CD14-positive monocyte (primary cell): ENCODE measurements around the gene SCN1B. TPM values are rescaled to one million over a fixed set of nuclear protein-coding genes. Genes with fewer than 3 reads are reported as not detected.

Experiments
- DNase-seq, 3 donors: peaks; one replicate each; pipeline ENCODE4 v3.0.0-alpha.2; 2011 to 2022
- H2AFZ ChIP-seq: 2 replicates; pipeline ENCODE4 v1.6.0; 2012; ENCODE audit warnings: mild to moderate bottlenecking, low read depth, low read length, inconsistent platforms; ENCODE audit not compliant: insufficient read depth, poor library complexity, severe bottlenecking
- H3K27ac ChIP-seq, 2 donors: 1 replicate in 1 of 2; 2 replicates in 1 of 2; pipeline ENCODE4 v1.5.1; 2012 to 2013; ENCODE audit warnings: low read length in 2 of 2, control low read depth in 1 of 2, inconsistent platforms in 1 of 2, low read depth in 1 of 2, mild to moderate bottlenecking in 1 of 2
- H3K27me3 ChIP-seq, 2 donors: one replicate each; pipeline versions ENCODE4 v1.6.0 to v1.6.1; 2011 to 2013; ENCODE audit warnings: low read length in 2 of 2; ENCODE audit not compliant: control insufficient read depth in 2 of 2, insufficient read depth in 2 of 2
- H3K36me3 ChIP-seq, 2 donors: replicated peaks in 1 of 2; 1 replicate in 1 of 2; 2 replicates in 1 of 2; pipeline versions ENCODE4 v1.5.1 to v1.6.1; 2012 to 2013; ENCODE audit warnings: low read length in 2 of 2, control low read depth in 1 of 2, inconsistent platforms in 1 of 2, mild to moderate bottlenecking in 1 of 2; ENCODE audit not compliant: insufficient read depth in 2 of 2, control insufficient read depth in 1 of 2
- H3K4me1 ChIP-seq, 2 donors: 1 replicate in 1 of 2; 2 replicates in 1 of 2; pipeline versions ENCODE4 v1.5.1 to v1.6.1; 2012 to 2013; ENCODE audit warnings: low read length in 2 of 2, control low read depth in 1 of 2, inconsistent platforms in 1 of 2, mild to moderate bottlenecking in 1 of 2, moderate library complexity in 1 of 2; ENCODE audit not compliant: insufficient read depth in 2 of 2, control insufficient read depth in 1 of 2
- H3K4me2 ChIP-seq: replicated peaks from 2 replicates; pipeline ENCODE3; 2012; ENCODE audit warnings: low read length, moderate library complexity, mild to moderate bottlenecking; ENCODE audit not compliant: poor library complexity, severe bottlenecking; ENCODE audit errors: extremely low read depth
- H3K4me3 ChIP-seq, 3 experiments: fragments of 200-600 bp in 1 of 3; sonication (generic) in 1 of 3; replicated peaks in 1 of 3; 1 replicate in 2 of 3; 2 replicates in 1 of 3; pipeline ENCODE4 v1.5.1; 2011 to 2013; ENCODE audit warnings: low read length in 3 of 3, mild to moderate bottlenecking in 3 of 3, control low read depth in 2 of 3, low read depth in 2 of 3, inconsistent platforms in 1 of 3, moderate library complexity in 1 of 3
- H3K79me2 ChIP-seq: 2 replicates; pipeline ENCODE4 v1.6.0; 2012; ENCODE audit warnings: mild to moderate bottlenecking, control low read depth, inconsistent platforms, low read length, moderate library complexity; ENCODE audit not compliant: insufficient read depth
- H3K9ac ChIP-seq: 2 replicates; pipeline ENCODE4 v1.6.0; 2017; ENCODE audit warnings: low read length, mild to moderate bottlenecking; ENCODE audit not compliant: insufficient read depth, poor library complexity, severe bottlenecking
- H3K9me3 ChIP-seq, 2 donors: replicated peaks in 1 of 2; 1 replicate in 1 of 2; 2 replicates in 1 of 2; pipeline versions ENCODE4 v1.5.1 to v1.6.1; 2012 to 2013; ENCODE audit warnings: low read length in 2 of 2, control low read depth in 1 of 2; ENCODE audit not compliant: control insufficient read depth in 1 of 2, insufficient read depth in 1 of 2
- H4K20me1 ChIP-seq: 2 replicates; pipeline ENCODE4 v1.6.0; 2012; ENCODE audit warnings: mild to moderate bottlenecking, low read length, control low read depth, moderate library complexity; ENCODE audit not compliant: insufficient read depth
- H3K27ac Mint-ChIP-seq, 7 donors: one replicate each; pipeline ENCODE4 v1.8.0; 2020; ENCODE audit warnings: mild to moderate bottlenecking in 7 of 7, mixed read lengths in 7 of 7, moderate library complexity in 6 of 7, inconsistent platforms in 2 of 7
- H3K27me3 Mint-ChIP-seq, 3 donors: one replicate each; pipeline ENCODE4 v1.8.0; 2021 to 2022; ENCODE audit warnings: low read depth in 3 of 3, mild to moderate bottlenecking in 3 of 3, mixed read lengths in 3 of 3, moderate library complexity in 3 of 3, inconsistent platforms in 1 of 3
- H3K36me3 Mint-ChIP-seq, 2 donors: one replicate each; pipeline ENCODE4 v1.8.0; 2020; ENCODE audit warnings: mixed read lengths in 2 of 2, inconsistent platforms in 1 of 2, mild to moderate bottlenecking in 1 of 2
- H3K4me1 Mint-ChIP-seq: one replicate; pipeline ENCODE4 v1.8.0; 2020; ENCODE audit warnings: mild to moderate bottlenecking, mixed read lengths
- H3K4me3 Mint-ChIP-seq, 2 donors: one replicate each; pipeline ENCODE4 v1.8.0; 2020; ENCODE audit warnings: mild to moderate bottlenecking in 2 of 2, mixed read lengths in 2 of 2, moderate library complexity in 1 of 2
- H3K9me3 Mint-ChIP-seq, 7 donors: one replicate each; pipeline ENCODE4 v1.8.0; 2020 to 2022; ENCODE audit warnings: mixed read lengths in 7 of 7, mild to moderate bottlenecking in 6 of 7, moderate library complexity in 6 of 7, inconsistent platforms in 2 of 7
- WGBS: methylation state at CpG from one replicate; pipeline ENCODE4 v1.1.5; 2013; ENCODE audit warnings: missing lambda C conversion rate; ENCODE audit not compliant: insufficient coverage; 5-methylcytosine and 5-hydroxymethylcytosine counted together
- intact Hi-C, 2 donors: fragments of 100-400 bp; cut with micrococcal nuclease; formaldehyde crosslinking; loops; one replicate each; pipeline versions ENCODE4 v1.15.0 to v1.15.1; 2023
- polyA plus RNA-seq, 3 donors: library from polyadenylated mRNA; depleted of rRNA in 1 of 3; unstranded in 2 of 3; stranded (reverse) in 1 of 3; fragments of 300-500 nt in 2 of 3; fragments of >200 nt in 1 of 3; fragmentation: Illumina TruSeq in 2 of 3; gene quantifications; 1 replicate in 2 of 3; 2 replicates in 1 of 3; pipeline ENCODE4 v1.2.3, GENCODE V29; 2012 to 2021
- TF ChIP-seq, protein P1 (sequence below): fragments of 200-600 bp; IDR thresholded peaks from one replicate; pipeline ENCODE4 v1.8.0; 2022; ENCODE audit warnings: antibody characterized with exemption, mild to moderate bottlenecking

Gene SCN1B
- polyA plus RNA-seq, 3 donors, result 0.08 to 0.68 TPM; not detected in 1

- Mint-ChIP-seq H3K4me1 (peaks cover 64% of the 10 kb centered on the region), H3K27me3 (peaks cover 0 to 7% (median 1%) of the 10 kb centered on the region in 3 donors), H3K27ac (peak overlapping the region; percentile 92 to 96 (median 95)), H3K36me3 (peaks cover 2 to 11% of the 10 kb centered on the region in 2 donors), H3K4me3 (peak overlapping the region; percentile 79 to 93), H3K9me3 (peaks cover 0 to 10% (median 3%) of the 10 kb centered on the region in 7 donors)
- Histone ChIP-seq H3K27ac (peak overlapping the region; percentile 93 to 95), H3K9ac (peak overlapping the region; percentile 77), H3K79me2 (peaks cover 43% of the 10 kb centered on the region), H3K9me3 (peaks cover 0 to 8% of the 10 kb centered on the region in 2 donors), H2AFZ (peak overlapping the region; percentile 69), H4K20me1 (peaks cover 9% of the 10 kb centered on the region), H3K4me3 (peak overlapping the region; percentile 57 to 81 (median 77)), H3K4me2 (peak overlapping the region; percentile 97), H3K36me3 (no peaks in the 10 kb centered on the region), H3K4me1 (peaks cover 72 to 74% of the 10 kb centered on the region in 2 donors), H3K27me3 (no peaks in the 10 kb centered on the region)
- no peak for DNase-seq
- intact Hi-C loops, result no loop called here
- TF ChIP-seq, protein P1, sequence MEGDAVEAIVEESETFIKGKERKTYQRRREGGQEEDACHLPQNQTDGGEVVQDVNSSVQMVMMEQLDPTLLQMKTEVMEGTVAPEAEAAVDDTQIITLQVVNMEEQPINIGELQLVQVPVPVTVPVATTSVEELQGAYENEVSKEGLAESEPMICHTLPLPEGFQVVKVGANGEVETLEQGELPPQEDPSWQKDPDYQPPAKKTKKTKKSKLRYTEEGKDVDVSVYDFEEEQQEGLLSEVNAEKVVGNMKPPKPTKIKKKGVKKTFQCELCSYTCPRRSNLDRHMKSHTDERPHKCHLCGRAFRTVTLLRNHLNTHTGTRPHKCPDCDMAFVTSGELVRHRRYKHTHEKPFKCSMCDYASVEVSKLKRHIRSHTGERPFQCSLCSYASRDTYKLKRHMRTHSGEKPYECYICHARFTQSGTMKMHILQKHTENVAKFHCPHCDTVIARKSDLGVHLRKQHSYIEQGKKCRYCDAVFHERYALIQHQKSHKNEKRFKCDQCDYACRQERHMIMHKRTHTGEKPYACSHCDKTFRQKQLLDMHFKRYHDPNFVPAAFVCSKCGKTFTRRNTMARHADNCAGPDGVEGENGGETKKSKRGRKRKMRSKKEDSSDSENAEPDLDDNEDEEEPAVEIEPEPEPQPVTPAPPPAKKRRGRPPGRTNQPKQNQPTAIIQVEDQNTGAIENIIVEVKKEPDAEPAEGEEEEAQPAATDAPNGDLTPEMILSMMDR, result no peak
- WGBS, result 49% methylated on average over 12 of the region's 13 CpGs
Observed at GRCh38 chr19:34998777-34999497, 31.3 kb upstream of the SCN1B start.

GRCh38 chr19:34999498-35000337 lies 30.6 kb upstream of the SCN1B start, which contains the start of gene GRAMD1A:
GRAMD1A (plus strand) TSS chr19:35000323; CDS start chr19:35000479, 156 bp downstream.
- WGBS, result 0% methylated on average over 13 of the region's 45 CpGs
- H3K79me2 ChIP-seq, result peaks cover 50% of the 10 kb centered on the region
- Mint-ChIP-seq H3K4me1 (peaks cover 70% of the 10 kb centered on the region), H3K9me3 (peaks cover 0 to 10% (median under 1%) of the 10 kb centered on the region in 7 donors), H3K27ac (peak within 1 kb of the TSS; percentile 92 to 98 (median 96)), H3K27me3 (peaks cover 0 to 7% (median 1%) of the 10 kb centered on the region in 3 donors), H3K4me3 (peak within 1 kb of the TSS; percentile 93 to 98), H3K36me3 (peaks cover 7 to 17% of the 10 kb centered on the region in 2 donors)
- H3K27me3 ChIP-seq, result no peaks in the 10 kb centered on the region
- intact Hi-C loops, result no loop called here
- peak within 1 kb of the TSS; percentile 97 for H3K4me2 ChIP-seq
- H3K27ac ChIP-seq, result peak within 1 kb of the TSS; percentile 93 to 95
- peaks cover 74 to 75% of the 10 kb centered on the region in 2 donors for H3K4me1 ChIP-seq
- peak; percentile 67 to 90 (median 80) for DNase-seq
- peak within 1 kb of the TSS; percentile 69 for H2AFZ ChIP-seq
- H4K20me1 ChIP-seq, result peaks cover 17% of the 10 kb centered on the region
- peaks cover 0 to 4% of the 10 kb centered on the region in 2 donors for H3K36me3 ChIP-seq
- H3K9ac ChIP-seq, result peak within 1 kb of the TSS; percentile 77
- TF ChIP-seq, protein P1, result no peak
- peak within 1 kb of the TSS; percentile 60 to 81 (median 77) for H3K4me3 ChIP-seq
- peaks cover 0 to 6% of the 10 kb centered on the region in 2 donors for H3K9me3 ChIP-seq
